OCI-LY3 (cell line): ENCODE results near the gene POLQ.

ENCODE experiments used
- EZH2phosphoT487 ChIP-seq: fragments of 200-600 bp; shearing (Covaris generic); IDR thresholded peaks from 2 replicates; pipeline ENCODE4 v1.6.1; 2018; ENCODE audit warnings: antibody characterized with exemption, mixed run types, low read depth
- TF ChIP-seq, protein P1 (sequence below): fragments of 200-600, 300-600 bp; sonication (generic); IDR thresholded peaks from 2 replicates; pipeline ENCODE4 v1.5.1; 2014; ENCODE audit warnings: antibody characterized with exemption, low read length, low read depth

DNA sequence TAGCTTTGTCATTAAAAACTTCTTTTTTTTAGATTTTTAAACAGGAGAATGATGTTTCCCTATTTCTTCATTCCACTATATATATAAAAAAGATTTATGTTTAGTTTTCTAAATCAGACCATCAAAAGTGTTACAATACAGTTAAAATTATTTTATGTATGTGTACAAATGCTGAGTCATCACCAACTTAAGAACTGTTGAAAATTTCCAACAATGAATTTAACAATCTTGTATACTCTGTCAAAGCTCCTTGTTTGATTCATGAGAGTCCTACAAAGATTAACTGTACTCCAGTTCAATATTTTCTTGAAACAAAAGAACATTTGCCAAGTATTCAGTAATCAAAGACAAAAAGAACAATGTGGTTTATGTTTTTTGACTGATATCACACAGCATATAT lies 82.0 kb downstream of the POLQ start:
- TF ChIP-seq, protein P1, sequence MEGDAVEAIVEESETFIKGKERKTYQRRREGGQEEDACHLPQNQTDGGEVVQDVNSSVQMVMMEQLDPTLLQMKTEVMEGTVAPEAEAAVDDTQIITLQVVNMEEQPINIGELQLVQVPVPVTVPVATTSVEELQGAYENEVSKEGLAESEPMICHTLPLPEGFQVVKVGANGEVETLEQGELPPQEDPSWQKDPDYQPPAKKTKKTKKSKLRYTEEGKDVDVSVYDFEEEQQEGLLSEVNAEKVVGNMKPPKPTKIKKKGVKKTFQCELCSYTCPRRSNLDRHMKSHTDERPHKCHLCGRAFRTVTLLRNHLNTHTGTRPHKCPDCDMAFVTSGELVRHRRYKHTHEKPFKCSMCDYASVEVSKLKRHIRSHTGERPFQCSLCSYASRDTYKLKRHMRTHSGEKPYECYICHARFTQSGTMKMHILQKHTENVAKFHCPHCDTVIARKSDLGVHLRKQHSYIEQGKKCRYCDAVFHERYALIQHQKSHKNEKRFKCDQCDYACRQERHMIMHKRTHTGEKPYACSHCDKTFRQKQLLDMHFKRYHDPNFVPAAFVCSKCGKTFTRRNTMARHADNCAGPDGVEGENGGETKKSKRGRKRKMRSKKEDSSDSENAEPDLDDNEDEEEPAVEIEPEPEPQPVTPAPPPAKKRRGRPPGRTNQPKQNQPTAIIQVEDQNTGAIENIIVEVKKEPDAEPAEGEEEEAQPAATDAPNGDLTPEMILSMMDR = no peak
- no peak for TF ChIP-seq EZH2phosphoT487
